Trophoblast cell (in vitro differentiated cells and primary cell): ENCODE data around the gene KIRREL3.

Source experiments
- DNase-seq, 2 donors: peaks; one replicate each; pipeline ENCODE4 v3.0.0-alpha.2; 2016
- H2AFZ ChIP-seq: 2 replicates; pipeline ENCODE4 v1.6.1; 2013; ENCODE audit warnings: low read length, moderate library complexity, mild to moderate bottlenecking; ENCODE audit not compliant: insufficient read depth, poor library complexity
- H2AK5ac ChIP-seq: 2 replicates; pipeline ENCODE4 v1.6.1; 2013; ENCODE audit warnings: mild to moderate bottlenecking, low read length
- H2BK120ac ChIP-seq: 2 replicates; pipeline ENCODE4 v1.6.1; 2013; ENCODE audit warnings: low read length, mild to moderate bottlenecking, moderate library complexity; ENCODE audit not compliant: insufficient read depth, poor library complexity
- H2BK12ac ChIP-seq: 2 replicates; pipeline ENCODE4 v1.6.1; 2013; ENCODE audit warnings: mild to moderate bottlenecking, low read length, moderate library complexity
- H2BK5ac ChIP-seq: 2 replicates; pipeline ENCODE4 v1.6.1; 2013; ENCODE audit warnings: low read length, low read depth, moderate library complexity, mild to moderate bottlenecking; ENCODE audit not compliant: poor library complexity
- H3K14ac ChIP-seq: 2 replicates; pipeline ENCODE4 v1.6.1; 2013; ENCODE audit warnings: mild to moderate bottlenecking, low read length
- H3K18ac ChIP-seq: 2 replicates; pipeline ENCODE4 v1.6.1; 2013; ENCODE audit warnings: mild to moderate bottlenecking, low read length
- H3K23ac ChIP-seq: 2 replicates; pipeline ENCODE4 v1.6.1; 2013; ENCODE audit warnings: low read length
- H3K27ac ChIP-seq: 2 replicates; pipeline ENCODE4 v1.5.1; 2013; ENCODE audit warnings: low read depth, mild to moderate bottlenecking, inconsistent platforms, low read length, moderate library complexity
- H3K27me3 ChIP-seq: 2 replicates; pipeline ENCODE4 v1.6.1; 2013; ENCODE audit warnings: inconsistent platforms, mild to moderate bottlenecking, low read length, moderate library complexity; ENCODE audit not compliant: insufficient read depth
- H3K36me3 ChIP-seq, 2 experiments: 1 replicate in 1 of 2; 2 replicates in 1 of 2; pipeline ENCODE4 v1.6.1; 2013; ENCODE audit warnings: low read length in 2 of 2, mild to moderate bottlenecking in 2 of 2, moderate library complexity in 1 of 2; ENCODE audit not compliant: insufficient read depth in 2 of 2, control insufficient read depth in 1 of 2
- H3K4ac ChIP-seq: 2 replicates; pipeline ENCODE4 v1.6.1; 2013; ENCODE audit warnings: low read depth, mild to moderate bottlenecking, low read length, moderate library complexity
- H3K4me1 ChIP-seq, 2 experiments: 1 replicate in 1 of 2; 2 replicates in 1 of 2; pipeline ENCODE4 v1.6.1; 2013; ENCODE audit warnings: low read length in 2 of 2, mild to moderate bottlenecking in 2 of 2, moderate library complexity in 1 of 2; ENCODE audit not compliant: insufficient read depth in 2 of 2, control insufficient read depth in 1 of 2
- H3K4me2 ChIP-seq: 2 replicates; pipeline ENCODE4 v1.6.1; 2013; ENCODE audit warnings: inconsistent platforms, mild to moderate bottlenecking, low read length, moderate library complexity
- H3K4me3 ChIP-seq: 2 replicates; pipeline ENCODE4 v1.5.1; 2013; ENCODE audit warnings: mild to moderate bottlenecking, low read depth, low read length, inconsistent platforms
- H3K79me1 ChIP-seq: one replicate; pipeline ENCODE4 v1.6.1; 2013; ENCODE audit warnings: low read length
- H3K79me2 ChIP-seq: 2 replicates; pipeline ENCODE4 v1.6.1; 2013; ENCODE audit warnings: low read length, mild to moderate bottlenecking; ENCODE audit not compliant: control insufficient read depth, insufficient read depth, poor library complexity
- H3K9ac ChIP-seq: 2 replicates; pipeline ENCODE4 v1.6.1; 2013; ENCODE audit warnings: mild to moderate bottlenecking, low read length
- H3K9me3 ChIP-seq: 2 replicates; pipeline ENCODE4 v1.6.1; 2013; ENCODE audit warnings: low read depth, mild to moderate bottlenecking, control low read depth, inconsistent platforms, low read length; ENCODE audit not compliant: insufficient read depth
- H4K12ac ChIP-seq: 2 replicates; pipeline ENCODE4 v1.6.1; 2013; ENCODE audit warnings: low read depth, mild to moderate bottlenecking, low read length, moderate library complexity
- H4K8ac ChIP-seq: 2 replicates; pipeline ENCODE4 v1.6.1; 2013; ENCODE audit warnings: low read depth, mild to moderate bottlenecking, low read length, moderate library complexity
- H4K91ac ChIP-seq: one replicate; pipeline ENCODE4 v1.6.1; 2013; ENCODE audit warnings: low read depth, mild to moderate bottlenecking, low read length, moderate library complexity
- WGBS: extraction: QIAGEN DNeasy Blood & Tissue Kit; methylation state at CpG from one replicate; pipeline ENCODE4 v1.1.7; 2013; ENCODE audit warnings: missing lambda C conversion rate; ENCODE audit not compliant: insufficient read length, insufficient coverage; ENCODE audit errors: extremely low coverage; 5-methylcytosine and 5-hydroxymethylcytosine counted together

KIRREL3 gene

DNA sequence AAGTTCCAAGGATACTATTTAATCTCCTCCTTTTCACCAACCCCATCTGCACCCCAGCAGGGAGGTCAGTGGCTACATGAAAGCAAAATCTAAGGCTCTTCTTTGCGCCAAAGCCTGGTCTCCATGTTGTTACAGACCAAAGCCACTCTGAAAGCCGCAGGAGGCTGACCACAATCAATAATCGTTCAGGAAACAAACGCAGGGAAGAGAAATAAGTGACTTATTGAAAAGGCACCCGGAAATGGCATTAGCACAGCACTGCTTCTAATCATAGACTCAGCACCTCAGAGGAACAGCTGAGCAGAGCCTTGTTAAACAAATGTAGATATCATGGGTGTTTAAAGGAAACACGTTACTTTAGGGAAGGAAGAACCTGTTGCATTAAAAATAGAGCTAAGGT, 183.9 kb downstream of the KIRREL3 start:
- no peak overlapping the region for H3K27ac ChIP-seq
- no peak overlapping the region for H2BK12ac ChIP-seq
- no peak overlapping the region for H3K4me2 ChIP-seq
- H3K9ac ChIP-seq: no peak overlapping the region
- no peaks in the 10 kb centered on the region for H3K79me1 ChIP-seq
- no peak overlapping the region for H4K8ac ChIP-seq
- no peaks in the 10 kb centered on the region for H3K4me1 ChIP-seq
- no peak overlapping the region for H3K18ac ChIP-seq
- no peak overlapping the region for H2BK120ac ChIP-seq
- no peak overlapping the region for H2AK5ac ChIP-seq
- no peaks in the 10 kb centered on the region for H3K27me3 ChIP-seq
- no peak overlapping the region for H3K23ac ChIP-seq
- H2BK5ac ChIP-seq: no peak overlapping the region
- H3K4ac ChIP-seq: no peak overlapping the region
- H3K4me3 ChIP-seq: no peak overlapping the region
- no peaks in the 10 kb centered on the region for H3K79me2 ChIP-seq
- H3K36me3 ChIP-seq: no peaks in the 10 kb centered on the region
- H2AFZ ChIP-seq: no peak overlapping the region
- no peak overlapping the region for H4K91ac ChIP-seq
- no peak overlapping the region for H4K12ac ChIP-seq
- no peak overlapping the region for H3K14ac ChIP-seq
- H3K9me3 ChIP-seq: no peaks in the 10 kb centered on the region
- WGBS: no CpG with 5 or more reads among the region's 6 CpGs
- DNase-seq: no peak

GRCh38 chr11:126815111-126815510, 185.5 kb downstream of the KIRREL3 start:
- Histone ChIP-seq H3K14ac (no peak overlapping the region), H4K8ac (no peak overlapping the region), H3K18ac (no peak overlapping the region), H3K4me2 (no peak overlapping the region), H3K23ac (no peak overlapping the region), H3K4me3 (no peak overlapping the region), H3K9me3 (no peaks in the 10 kb centered on the region), H2BK12ac (no peak overlapping the region), H4K91ac (no peak overlapping the region), H2AK5ac (no peak overlapping the region), H3K4me1 (no peaks in the 10 kb centered on the region), H3K27me3 (no peaks in the 10 kb centered on the region), H2BK120ac (no peak overlapping the region), H3K79me2 (no peaks in the 10 kb centered on the region), H3K4ac (no peak overlapping the region), H4K12ac (no peak overlapping the region), H2BK5ac (no peak overlapping the region), H3K79me1 (no peaks in the 10 kb centered on the region), H3K36me3 (no peaks in the 10 kb centered on the region), H3K9ac (no peak overlapping the region), H3K27ac (no peak overlapping the region), H2AFZ (no peak overlapping the region)
- no CpG with 5 or more reads among the region's 4 CpGs for whole genome bisulfite sequencing
- DNase-seq: peak in 1 of 2 donors; percentile 10

DNA sequence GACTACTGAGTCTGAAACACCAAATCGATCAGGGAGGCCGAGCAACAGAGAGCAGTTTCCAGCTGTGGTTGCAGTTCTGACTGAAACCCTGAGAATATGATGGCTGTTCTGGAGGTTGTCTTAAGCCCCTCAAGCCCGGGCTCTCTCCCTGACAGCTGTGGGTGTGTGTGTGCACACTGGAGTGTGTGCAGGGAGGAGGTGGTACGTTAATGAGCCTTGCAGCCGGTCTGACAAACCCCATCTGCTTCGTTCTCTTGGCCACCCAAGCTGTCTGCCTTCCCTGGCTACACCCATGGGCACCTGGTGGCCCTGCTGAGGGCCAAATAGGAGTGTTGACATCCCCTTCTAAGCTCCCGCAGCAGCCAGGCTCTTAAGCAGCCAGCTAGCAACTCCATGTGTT, 189.8 kb downstream of the KIRREL3 start:
- no peaks in the 10 kb centered on the region for H3K36me3 ChIP-seq
- no peaks in the 10 kb centered on the region for H3K27me3 ChIP-seq
- no peak overlapping the region for H4K12ac ChIP-seq
- H4K91ac ChIP-seq: no peak overlapping the region
- no peak for DNase-seq
- H3K4me2 ChIP-seq: no peak overlapping the region
- no peak overlapping the region for H2AK5ac ChIP-seq
- H4K8ac ChIP-seq: no peak overlapping the region
- H3K4ac ChIP-seq: no peak overlapping the region
- H3K9ac ChIP-seq: no peak overlapping the region
- H3K9me3 ChIP-seq: no peaks in the 10 kb centered on the region
- H3K18ac ChIP-seq: no peak overlapping the region
- no peak overlapping the region for H2AFZ ChIP-seq
- no peak overlapping the region for H2BK5ac ChIP-seq
- H3K23ac ChIP-seq: no peak overlapping the region
- H3K27ac ChIP-seq: no peak overlapping the region
- no peaks in the 10 kb centered on the region for H3K4me1 ChIP-seq
- H3K4me3 ChIP-seq: no peak overlapping the region
- H3K79me2 ChIP-seq: no peaks in the 10 kb centered on the region
- WGBS: no CpG with 5 or more reads among the region's 7 CpGs
- no peak overlapping the region for H2BK12ac ChIP-seq
- H3K79me1 ChIP-seq: no peaks in the 10 kb centered on the region
- no peak overlapping the region for H2BK120ac ChIP-seq
- H3K14ac ChIP-seq: no peak overlapping the region

DNA sequence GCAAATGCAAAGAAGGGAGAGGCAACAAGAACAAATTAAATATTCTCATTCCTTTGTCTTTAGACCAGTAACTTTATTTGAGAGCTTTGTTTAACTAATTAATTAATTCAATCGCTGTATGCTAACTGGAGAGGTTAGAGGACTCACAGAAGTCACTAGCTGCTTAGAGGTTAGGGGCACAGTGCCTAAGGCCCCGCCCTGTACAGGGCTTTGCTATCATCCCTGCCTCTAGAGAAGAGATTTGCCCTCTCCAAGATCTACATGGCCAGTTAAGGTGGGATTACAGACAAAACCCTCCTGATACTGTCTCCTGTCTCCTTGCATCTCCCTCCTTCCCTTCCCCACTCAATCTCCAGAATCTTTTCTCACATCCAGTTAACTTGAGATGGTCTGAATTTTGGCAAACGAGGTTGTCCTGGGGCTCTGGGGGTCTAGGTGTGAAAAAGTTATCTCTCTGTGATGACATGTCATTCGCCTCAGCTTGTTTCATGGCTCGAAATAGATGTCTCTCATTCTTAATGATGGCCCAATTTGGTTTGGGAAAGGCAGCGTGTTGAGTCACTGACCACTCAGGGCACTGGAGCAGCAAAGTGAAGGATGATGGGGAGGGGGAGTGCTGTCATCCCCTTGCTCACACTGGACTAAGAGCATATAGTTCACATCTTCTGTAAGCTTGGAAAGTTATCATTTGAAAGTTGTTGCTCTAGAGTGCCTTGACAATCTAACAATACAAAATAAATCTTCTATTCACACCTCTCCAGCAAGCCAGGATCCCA, 190.9 kb downstream of the KIRREL3 start:
- H3K27ac ChIP-seq: no peak overlapping the region
- H3K79me1 ChIP-seq: no peaks in the 10 kb centered on the region
- no peak overlapping the region for H2BK120ac ChIP-seq
- H3K4me1 ChIP-seq: no peaks in the 10 kb centered on the region
- H3K4me2 ChIP-seq: no peak overlapping the region
- no CpG with 5 or more reads among the region's 6 CpGs for WGBS
- no peak for DNase-seq
- H4K91ac ChIP-seq: no peak overlapping the region
- H2BK12ac ChIP-seq: no peak overlapping the region
- H4K12ac ChIP-seq: no peak overlapping the region
- H2AFZ ChIP-seq: no peak overlapping the region
- H3K79me2 ChIP-seq: no peaks in the 10 kb centered on the region
- H2AK5ac ChIP-seq: no peak overlapping the region
- H4K8ac ChIP-seq: no peak overlapping the region
- no peak overlapping the region for H3K9ac ChIP-seq
- H3K4ac ChIP-seq: no peak overlapping the region
- no peak overlapping the region for H3K14ac ChIP-seq
- H3K9me3 ChIP-seq: no peaks in the 10 kb centered on the region
- no peak overlapping the region for H3K18ac ChIP-seq
- no peaks in the 10 kb centered on the region for H3K27me3 ChIP-seq
- no peak overlapping the region for H2BK5ac ChIP-seq
- H3K23ac ChIP-seq: no peak overlapping the region
- H3K36me3 ChIP-seq: no peaks in the 10 kb centered on the region
- H3K4me3 ChIP-seq: no peak overlapping the region
